ENCODE measurements around the gene LMBR1L. TPM values are rescaled to one million over a fixed set of nuclear protein-coding genes. Genes with fewer than 3 reads are reported as not detected.
A peak's percentile ranks its signal among the peaks of the same experiment; 100 is the strongest.

LMBR1L gene
- total RNA-seq, 2 donors from 2014 or later: 25.2 to 143 TPM

- intact Hi-C loops (cut with DNase I): loop anchor here (2.0 to 10.0 kb wide), 3 partner anchors 32 to 146 kb away; partner anchors contain the start of gene TUBA1A
- no peaks in the 10 kb centered on the region for H3K36me3 ChIP-seq
- no peak overlapping the region for H3K4me3 ChIP-seq
- H3K4me1 ChIP-seq (replicated peaks): peaks cover 5% of the 10 kb centered on the region
- no peak for TF ChIP-seq POLR2A (IDR thresholded peaks at IDR 0.05)
- peak; percentile 76 for TF ChIP-seq POLR2AphosphoS5 (IDR thresholded peaks at IDR 0.05)
- peak; percentile 68 to 88 (median 80) for TF ChIP-seq CTCF (IDR thresholded peaks at IDR 0.05)
- peaks cover 27% of the 10 kb centered on the region for H3K27me3 ChIP-seq (replicated peaks; ENCODE audit: insufficient read depth)
- H3K27ac ChIP-seq: no peak overlapping the region
- DNase-seq (ENCODE audit: low spot score): peak; percentile 68
- no peaks in the 10 kb centered on the region for H3K9me3 ChIP-seq
- WGBS: 2% methylated on average over 18 of the region's 18 CpGs
These were observed 22.3 kb downstream of the LMBR1L start for GRCh38 chr12:49088150-49088931.

GRCh38 chr12:49086116-49086515, 24.5 kb downstream of the LMBR1L start:
- Histone ChIP-seq H3K4me1 (replicated peaks) (peaks cover 5% of the 10 kb centered on the region), H3K4me3 (no peak overlapping the region), H3K9me3 (no peaks in the 10 kb centered on the region), H3K27me3 (replicated peaks; ENCODE audit: insufficient read depth) (peaks cover 10% of the 10 kb centered on the region), H3K27ac (no peak overlapping the region), H3K36me3 (no peaks in the 10 kb centered on the region)
- intact Hi-C loops (cut with DNase I): loop anchor here (10.0 kb wide), 1 partner anchor 99 kb away; the partner anchor contains the start of gene TUBA1A
- 52% methylated on average over 3 of the region's 3 CpGs for WGBS
- TF ChIP-seq CTCF (IDR thresholded peaks at IDR 0.05): no peak
- DNase-seq (ENCODE audit: low spot score): no peak

- Histone ChIP-seq H3K9me3 (no peaks in the 10 kb centered on the region), H3K36me3 (no peaks in the 10 kb centered on the region), H3K4me3 (no peak overlapping the region), H3K4me1 (replicated peaks) (no peaks in the 10 kb centered on the region), H3K27ac (no peak overlapping the region), H3K27me3 (replicated peaks; ENCODE audit: insufficient read depth) (peaks cover 5% of the 10 kb centered on the region)
- 99% methylated on average over 3 of the region's 3 CpGs for WGBS
- intact Hi-C loops (cut with DNase I): loop anchor here (10.0 kb wide), 1 partner anchor 100 kb away; the partner anchor contains the start of gene TUBA1A
- no peak for DNase-seq (ENCODE audit: low spot score)
- no peak for TF ChIP-seq POLR2AphosphoS5 (IDR thresholded peaks at IDR 0.05)
- no peak for TF ChIP-seq POLR2A (IDR thresholded peaks at IDR 0.05)
- TF ChIP-seq CTCF (IDR thresholded peaks at IDR 0.05): no peak
These were observed 26.2 kb downstream of the LMBR1L start for GRCh38 chr12:49084438-49084837.

GRCh38 chr12:49079793-49080192, 30.9 kb downstream of the LMBR1L start:
- H3K27ac ChIP-seq: no peak overlapping the region
- TF ChIP-seq POLR2AphosphoS5 (IDR thresholded peaks at IDR 0.05): no peak
- no peak for TF ChIP-seq POLR2A (IDR thresholded peaks at IDR 0.05)
- no peak for TF ChIP-seq CTCF (IDR thresholded peaks at IDR 0.05)
- H3K4me1 ChIP-seq (replicated peaks): no peaks in the 10 kb centered on the region
- WGBS: 88% methylated on average over 1 of the region's 1 CpG
- H3K9me3 ChIP-seq: no peaks in the 10 kb centered on the region
- intact Hi-C loops (cut with DNase I): loop anchor here (10.0 kb wide), 1 partner anchor 105 kb away; the partner anchor contains the start of gene TUBA1A
- H3K27me3 ChIP-seq (replicated peaks; ENCODE audit: insufficient read depth): no peaks in the 10 kb centered on the region
- no peaks in the 10 kb centered on the region for H3K36me3 ChIP-seq
- no peak for DNase-seq (ENCODE audit: low spot score)
- no peak overlapping the region for H3K4me3 ChIP-seq

GRCh38 chr12:49070971-49071370, 39.7 kb downstream of the LMBR1L start:
- Histone ChIP-seq H3K4me3 (no peak overlapping the region), H3K27me3 (replicated peaks; ENCODE audit: insufficient read depth) (no peaks in the 10 kb centered on the region), H3K36me3 (no peaks in the 10 kb centered on the region), H3K4me1 (replicated peaks) (no peaks in the 10 kb centered on the region), H3K27ac (no peak overlapping the region), H3K9me3 (no peaks in the 10 kb centered on the region)
- WGBS: 89% methylated on average over 11 of the region's 11 CpGs
- TF ChIP-seq POLR2AphosphoS5 (IDR thresholded peaks at IDR 0.05) (no peak), CTCF (IDR thresholded peaks at IDR 0.05) (no peak), POLR2A (IDR thresholded peaks at IDR 0.05) (no peak)
- intact Hi-C loops (cut with DNase I): no loop called here
- no peak for DNase-seq (ENCODE audit: low spot score)

Measured in prostate gland (tissue), 2 donors.